ENCODE results near the gene IL17B. TPM values are rescaled to one million over a fixed set of nuclear protein-coding genes. Genes with fewer than 3 reads are reported as not detected.
A peak's percentile ranks its signal among the peaks of the same experiment; 100 is the strongest.

Gene IL17B
- total and polyA plus RNA-seq, 3 donors from 2014 or later = 4.7 to 12.4 (median 5.0) TPM

GRCh38 chr5:149388498-149389190 is 9.6 kb upstream of the IL17B start:
- no peak for DNase-seq
- no peaks in the 10 kb centered on the region for H3K27me3 ChIP-seq
- WGBS, 2 donors = 59 to 69% methylated on average over 7 of the region's 7 CpGs
- intact Hi-C loops (cut with DNase I; ENCODE audit: low total_unique reads) = no loop called here
- H3K4me1 ChIP-seq = peaks cover 39% of the 10 kb centered on the region
- TF ChIP-seq POLR2A (IDR thresholded peaks at IDR 0.05) (no peak), CTCF (IDR thresholded peaks at IDR 0.05) (no peak)
- H3K36me3 ChIP-seq (ENCODE audit: low read depth, missing control alignments) = no peaks in the 10 kb centered on the region
- H3K27ac ChIP-seq = peak overlapping the region in 1 of 2 donors; percentile 91
- H3K9me3 ChIP-seq = no peaks in the 10 kb centered on the region
- H3K4me3 ChIP-seq = no peak overlapping the region

GRCh38 chr5:149387982-149388381 is 8.9 kb upstream of the IL17B start:
- WGBS, 2 donors = 32 to 64% methylated on average over 1 of the region's 1 CpG
- Histone ChIP-seq H3K27ac (peak overlapping the region in 1 of 2 donors; percentile 91), H3K27me3 (no peaks in the 10 kb centered on the region), H3K4me3 (no peak overlapping the region), H3K9me3 (no peaks in the 10 kb centered on the region), H3K4me1 (peaks cover 45% of the 10 kb centered on the region), H3K36me3 (ENCODE audit: low read depth, missing control alignments) (no peaks in the 10 kb centered on the region)
- TF ChIP-seq POLR2A (IDR thresholded peaks at IDR 0.05) = no peak
- intact Hi-C loops (cut with DNase I; ENCODE audit: low total_unique reads) = no loop called here
- peak; percentile 77 for DNase-seq

- DNase-seq = no peak
Measured at GRCh38 chr5:149387081-149387631, 8.1 kb upstream of the IL17B start.

DNA sequence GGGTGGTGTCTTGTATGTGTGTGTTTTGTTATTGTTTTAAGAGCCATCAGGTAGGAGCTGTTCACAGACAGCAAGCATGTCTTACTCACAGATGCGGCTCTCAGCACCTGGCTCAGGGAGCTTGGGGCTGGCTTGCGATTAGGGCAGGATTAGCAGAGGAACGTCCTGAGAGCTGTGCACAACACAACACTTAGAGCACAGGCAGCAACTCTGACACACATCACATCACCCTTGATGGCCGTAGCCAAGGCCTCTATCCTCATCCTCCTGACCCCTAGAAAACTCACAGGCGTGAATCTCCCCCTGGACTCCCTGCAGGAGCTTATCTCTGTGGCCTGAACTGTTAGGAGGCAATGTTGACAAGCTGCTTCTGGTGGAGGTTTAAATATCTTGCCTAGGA is 7.1 kb upstream of the IL17B start:
- Histone ChIP-seq H3K9me3 (no peaks in the 10 kb centered on the region), H3K4me1 (peaks cover 64% of the 10 kb centered on the region), H3K27ac (peak overlapping the region; percentile 52 to 91), H3K4me3 (no peak overlapping the region), H3K36me3 (ENCODE audit: low read depth, missing control alignments) (no peaks in the 10 kb centered on the region), H3K27me3 (no peaks in the 10 kb centered on the region)
- DNase-seq = no peak
- 39 to 43% methylated on average over 5 of the region's 5 CpGs for WGBS, 2 donors
- no peak for TF ChIP-seq POLR2A (IDR thresholded peaks at IDR 0.05)
- intact Hi-C loops (cut with DNase I; ENCODE audit: low total_unique reads) = no loop called here

More at GRCh38 chr5:149387081-149387631, 8.1 kb upstream of the IL17B start:
- H3K27me3 ChIP-seq = no peaks in the 10 kb centered on the region
- TF ChIP-seq CTCF (IDR thresholded peaks at IDR 0.05) = no peak
- no peak for TF ChIP-seq POLR2A (IDR thresholded peaks at IDR 0.05)
- peak overlapping the region; percentile 52 to 91 for H3K27ac ChIP-seq
- no peaks in the 10 kb centered on the region for H3K9me3 ChIP-seq
- intact Hi-C loops (cut with DNase I; ENCODE audit: low total_unique reads) = no loop called here
- 45 to 52% methylated on average over 9 of the region's 9 CpGs for WGBS, 2 donors
- H3K4me3 ChIP-seq = no peak overlapping the region
- no peaks in the 10 kb centered on the region for H3K36me3 ChIP-seq (ENCODE audit: low read depth, missing control alignments)
- H3K4me1 ChIP-seq = peaks cover 54% of the 10 kb centered on the region

DNA sequence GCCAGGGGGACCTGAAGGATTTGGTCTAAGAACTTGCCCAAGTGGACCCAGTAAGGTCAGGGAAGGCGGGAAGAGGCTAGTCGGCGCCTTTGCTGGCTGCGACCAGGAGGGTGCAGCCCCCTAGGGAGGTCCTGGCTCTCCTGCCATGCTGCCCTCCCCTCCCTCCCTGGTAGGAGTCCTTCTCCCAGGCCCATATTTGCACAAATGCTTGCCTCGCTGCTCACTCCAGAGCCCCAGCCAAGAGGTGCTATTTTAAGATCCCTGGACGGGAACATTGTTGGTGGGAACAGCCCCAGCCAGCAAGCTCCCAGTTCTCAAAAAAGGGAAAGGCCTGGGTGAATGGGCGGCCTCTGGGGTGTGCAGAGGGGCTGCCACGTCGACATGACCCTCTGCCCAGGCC is 4.3 kb upstream of the IL17B start:
- Histone ChIP-seq H3K4me1 (peaks cover 84% of the 10 kb centered on the region), H3K9me3 (no peaks in the 10 kb centered on the region), H3K27me3 (no peaks in the 10 kb centered on the region), H3K4me3 (no peak overlapping the region), H3K36me3 (ENCODE audit: low read depth, missing control alignments) (no peaks in the 10 kb centered on the region), H3K27ac (peak overlapping the region; percentile 78 to 91)
- TF ChIP-seq POLR2A (IDR thresholded peaks at IDR 0.05) = no peak
- no peak for TF ChIP-seq CTCF (IDR thresholded peaks at IDR 0.05)
- DNase-seq = peak; percentile 73
- intact Hi-C loops (cut with DNase I; ENCODE audit: low total_unique reads) = loop anchor here (5.0 kb wide), 2 partner anchors 34 to 49 kb away; no protein-coding TSS in a partner anchor
- WGBS, 2 donors = 50 to 54% methylated on average over 8 to 9 of the region's 9 CpGs
